HG02678 (cell line): ENCODE data around the gene LINGO1.

ENCODE experiments used
- ATAC-seq: cut with Tn5 transposase; IDR thresholded peaks from one replicate; pipeline ENCODE4 v1.9.1; 2021; ENCODE audit warnings: mild to moderate bottlenecking, moderate library complexity; ENCODE audit not compliant: unreplicated experiment

LINGO1 gene

GRCh38 chr15:77597804-77598453 is 34.8 kb downstream of the LINGO1 start:
- no peak for ATAC-seq

- ATAC-seq, result no peak
Measured at GRCh38 chr15:77596821-77597803, 35.6 kb downstream of the LINGO1 start.

GRCh38 chr15:77595231-77595630 is 37.5 kb downstream of the LINGO1 start:
- ATAC-seq, result no peak

GRCh38 chr15:77592758-77593157 is 40.0 kb downstream of the LINGO1 start:
- no peak for ATAC-seq

GRCh38 chr15:77591968-77592613 is 40.6 kb downstream of the LINGO1 start:
- no peak for ATAC-seq

GRCh38 chr15:77589839-77590238 is 42.9 kb downstream of the LINGO1 start:
- ATAC-seq, result no peak

- ATAC-seq, result no peak
Measured at GRCh38 chr15:77588126-77588525, 44.6 kb downstream of the LINGO1 start.

- no peak for ATAC-seq
Measured at GRCh38 chr15:77584691-77585090, 48.0 kb downstream of the LINGO1 start.

- no peak for ATAC-seq
Measured at GRCh38 chr15:77584201-77584600, 48.5 kb downstream of the LINGO1 start.

- no peak for ATAC-seq
Measured at GRCh38 chr15:77582763-77583162, 49.9 kb downstream of the LINGO1 start.

- ATAC-seq, result no peak
Measured at GRCh38 chr15:77581896-77582569, 50.7 kb downstream of the LINGO1 start.

GRCh38 chr15:77580996-77581682 is 51.6 kb downstream of the LINGO1 start:
- ATAC-seq, result no peak

- no peak for ATAC-seq
Measured at GRCh38 chr15:77579498-77580188, 53.1 kb downstream of the LINGO1 start.

GRCh38 chr15:77578641-77579372 is 53.9 kb downstream of the LINGO1 start:
- no peak for ATAC-seq

- no peak for ATAC-seq
Measured at GRCh38 chr15:77577366-77577950, 55.3 kb downstream of the LINGO1 start.

- no peak for ATAC-seq
Measured at GRCh38 chr15:77576538-77576937, 56.2 kb downstream of the LINGO1 start.

- no peak for ATAC-seq
Measured at GRCh38 chr15:77575203-77575934, 57.3 kb downstream of the LINGO1 start.
